A673 (cell line): ENCODE results near the gene GIT2. TPM values are rescaled to one million over a fixed set of nuclear protein-coding genes. Genes with fewer than 3 reads are reported as not detected.

ENCODE experiments used
- BruUV-seq: library from RNA; stranded (reverse); fragments of 400-500 nt; replicated peaks from 2 replicates; lab custom pipeline; 2021; lab: Mats Ljungman, UMichigan
- CTCF ChIA-PET: fragments of 300-600 bp; sonication (Branson Sonifier 250); formaldehyde crosslinking; loops from one replicate; lab custom pipeline; 2022; ENCODE audit warnings: antibody characterized with exemption; lab: Charles Lee
- POLR2A ChIA-PET: fragments of 300-600 bp; sonication (Branson Sonifier 250); formaldehyde crosslinking; loops from one replicate; lab custom pipeline; 2022; ENCODE audit warnings: antibody characterized with exemption; ENCODE audit not compliant: low non-redundant PET; lab: Charles Lee
- DNase-seq: peaks from one replicate; pipeline ENCODE4 v3.0.0-alpha.2; 2015; ENCODE audit warnings: low spot score
- H3K27ac ChIP-seq: fragments of 200-600 bp; sonication (generic); 2 replicates; pipeline ENCODE4 v1.5.1; 2016; ENCODE audit warnings: mixed run types, low read depth, mild to moderate bottlenecking, mixed read lengths, antibody characterized with exemption, low read length; ENCODE audit not compliant: poor library complexity, severe bottlenecking
- H3K27me3 ChIP-seq: fragments of 200-600 bp; sonication (generic); replicated peaks from 2 replicates; pipeline ENCODE4 v1.6.1; 2017; ENCODE audit warnings: mixed run types, low read depth, mild to moderate bottlenecking, mixed read lengths, antibody characterized with exemption, low read length; ENCODE audit not compliant: insufficient read depth, poor library complexity
- H3K36me3 ChIP-seq: fragments of 200-600 bp; sonication (generic); 2 replicates; pipeline ENCODE4 v1.6.1; 2016; ENCODE audit warnings: mixed run types, mild to moderate bottlenecking, mixed read lengths, antibody characterized with exemption, low read length; ENCODE audit not compliant: insufficient read depth, poor library complexity, severe bottlenecking
- H3K4me1 ChIP-seq: fragments of 200-600 bp; sonication (generic); 2 replicates; pipeline ENCODE4 v1.6.1; 2017; ENCODE audit warnings: mixed run types, mild to moderate bottlenecking, mixed read lengths, antibody characterized with exemption, low read length; ENCODE audit not compliant: insufficient read depth, poor library complexity, severe bottlenecking
- H3K4me3 ChIP-seq: fragments of 200-600 bp; sonication (generic); 2 replicates; pipeline ENCODE4 v1.5.1; 2016; ENCODE audit warnings: low read depth, mixed run types, mild to moderate bottlenecking, mixed read lengths, low read length; ENCODE audit not compliant: poor library complexity, severe bottlenecking
- H3K9me3 ChIP-seq: fragments of 200-600 bp; sonication (generic); 2 replicates; pipeline ENCODE4 v1.6.1; 2016; ENCODE audit warnings: mixed run types, low read depth, mild to moderate bottlenecking, mixed read lengths, antibody characterized with exemption, low read length; ENCODE audit not compliant: poor library complexity, severe bottlenecking
- CTCF ChIP-seq: fragments of 300-800, 200-600 bp; sonication (generic); conservative IDR thresholded peaks from 2 replicates; pipeline ENCODE4 v1.5.1; 2017; ENCODE audit warnings: low read depth, mild to moderate bottlenecking, antibody characterized with exemption, low read length, moderate library complexity, mixed read lengths
- EZH2 ChIP-seq: fragments of 200-600 bp; sonication (generic); IDR thresholded peaks from 2 replicates; pipeline ENCODE4 v1.6.1; 2017; ENCODE audit warnings: borderline replicate concordance, low read depth, mild to moderate bottlenecking, mixed read lengths, antibody characterized with exemption, low read length; ENCODE audit not compliant: poor library complexity, severe bottlenecking
- intact Hi-C: fragments of 100-400 bp; cut with micrococcal nuclease; formaldehyde crosslinking; loops from one replicate; pipeline ENCODE4 v1.10.0; 2022; ENCODE audit not compliant: unreplicated experiment
- total RNA-seq: library from RNA; stranded (reverse); gene quantifications from 2 replicates; pipeline ENCODE4 v1.2.3, GENCODE V29; 2021

Gene GIT2
- total RNA-seq, 1 experiment from 2014 or later: 48.1 TPM

DNA sequence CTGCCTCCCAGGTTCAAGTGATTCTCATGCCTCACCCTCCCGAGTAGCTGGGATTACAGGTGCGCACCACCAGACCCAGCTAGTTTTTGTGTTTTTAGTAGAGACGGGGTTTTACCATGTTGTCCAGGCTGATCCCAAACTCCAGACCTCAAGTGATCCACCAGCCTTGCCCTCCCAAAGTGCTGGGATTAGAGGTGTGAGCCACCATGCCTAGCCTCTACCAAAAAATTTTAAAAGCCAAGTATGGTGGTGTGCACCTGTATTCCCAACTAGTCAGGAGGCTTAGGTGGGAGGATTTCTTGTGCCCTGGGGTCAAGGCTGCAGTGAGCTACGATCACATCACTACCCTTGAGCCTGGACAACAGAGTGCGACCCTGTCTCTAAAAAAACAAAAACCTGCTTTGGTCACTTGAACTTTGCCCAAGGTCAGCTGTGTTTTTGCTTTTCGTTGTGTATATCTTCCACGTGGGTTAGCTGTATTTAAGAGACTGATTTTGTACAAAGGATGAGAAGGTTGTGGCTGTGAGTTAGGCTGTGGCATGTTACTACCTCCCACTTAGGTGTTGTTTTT, 39.5 kb upstream of the GIT2 start:
- CTCF ChIA-PET: interaction anchor here (0.6 kb wide), 1 partner anchor 38 kb away, joined by 5 read pairs; no protein-coding TSS in a partner anchor
- TF ChIP-seq EZH2 (no peak), CTCF (no peak)
- BruUV-seq: no TSS peak
- intact Hi-C loops: no loop called here
- no peaks in the 10 kb centered on the region for H3K4me1 ChIP-seq
- POLR2A ChIA-PET: no interaction called here
- no peaks in the 10 kb centered on the region for H3K9me3 ChIP-seq
- no peak for DNase-seq
- no peak overlapping the region for H3K4me3 ChIP-seq
- H3K27ac ChIP-seq: no peak overlapping the region
- no peaks in the 10 kb centered on the region for H3K27me3 ChIP-seq
- peaks cover 4% of the 10 kb centered on the region for H3K36me3 ChIP-seq

DNA sequence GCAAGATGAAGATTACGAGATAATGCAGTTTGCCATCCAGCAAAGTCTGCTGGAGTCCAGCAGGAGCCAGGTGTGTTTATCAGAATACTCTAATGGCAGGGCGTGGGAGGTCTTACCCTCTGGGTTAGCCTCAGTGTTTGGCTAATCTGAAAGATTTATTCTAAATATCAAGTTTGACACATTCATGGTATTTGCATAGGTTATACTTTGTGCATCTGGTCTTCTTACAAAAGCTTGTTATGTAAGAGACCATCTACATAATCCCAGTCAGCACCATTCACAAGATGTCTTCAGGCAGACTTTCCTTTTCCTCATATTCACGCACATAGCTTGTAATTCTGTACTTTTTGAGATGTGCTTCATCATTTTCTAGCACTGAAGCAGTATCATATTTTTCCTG, 37.7 kb upstream of the GIT2 start:
- intact Hi-C loops: no loop called here
- no TSS peak for BruUV-seq
- no peaks in the 10 kb centered on the region for H3K9me3 ChIP-seq
- POLR2A ChIA-PET: no interaction called here
- no peak overlapping the region for H3K4me3 ChIP-seq
- DNase-seq: no peak
- H3K27ac ChIP-seq: no peak overlapping the region
- CTCF ChIA-PET: no interaction called here
- no peaks in the 10 kb centered on the region for H3K4me1 ChIP-seq
- no peak for TF ChIP-seq EZH2
- TF ChIP-seq CTCF: no peak
- no peaks in the 10 kb centered on the region for H3K27me3 ChIP-seq
- peaks cover 4% of the 10 kb centered on the region for H3K36me3 ChIP-seq

- CTCF ChIA-PET: no interaction called here
- DNase-seq: no peak
- no TSS peak for BruUV-seq
- H3K27ac ChIP-seq: no peak overlapping the region
- H3K4me1 ChIP-seq: peaks cover 6% of the 10 kb centered on the region
- no peaks in the 10 kb centered on the region for H3K27me3 ChIP-seq
- H3K36me3 ChIP-seq: no peaks in the 10 kb centered on the region
- intact Hi-C loops: no loop called here
- TF ChIP-seq EZH2: no peak
- TF ChIP-seq CTCF: no peak
- no peak overlapping the region for H3K4me3 ChIP-seq
- POLR2A ChIA-PET: no interaction called here
- no peaks in the 10 kb centered on the region for H3K9me3 ChIP-seq
Observed at GRCh38 chr12:110029290-110029815, 33.2 kb upstream of the GIT2 start.
